RWPE2 (cell line): ENCODE measurements around the gene MIOX.
A peak's percentile ranks its signal among the peaks of the same experiment; 100 is the strongest.

Experiments used
- ATAC-seq: fragments of 200-7000 bp; cut with Tn5 transposase; 3 replicates; pipeline ENCODE4 v1.9.1; 2021; ENCODE audit warnings: low read depth
- DNase-seq: peaks from one replicate; pipeline ENCODE4 v3.0.0-alpha.2; 2020; ENCODE audit warnings: low spot score
- H3K27ac ChIP-seq: fragments of 450-650 bp; 2 replicates; pipeline ENCODE4 v1.5.1; 2017; ENCODE audit warnings: mild to moderate bottlenecking; ENCODE audit not compliant: poor library complexity, severe bottlenecking
- H3K27me3 ChIP-seq: fragments of 250-450 bp; sonication (Bioruptor Pico); 2 replicates; pipeline ENCODE4 v1.5.1; 2021; ENCODE audit warnings: mild to moderate bottlenecking, moderate library complexity; ENCODE audit not compliant: insufficient read depth, poor library complexity, severe bottlenecking
- H3K36me3 ChIP-seq: fragments of 250-450 bp; sonication (Bioruptor Pico); 2 replicates; pipeline ENCODE4 v1.5.1; 2020; ENCODE audit warnings: low read depth, mild to moderate bottlenecking, moderate library complexity
- H3K4me1 ChIP-seq: fragments of 250-450 bp; sonication (Bioruptor Pico); 2 replicates; pipeline ENCODE4 v1.5.1; 2021; ENCODE audit warnings: mild to moderate bottlenecking, moderate library complexity; ENCODE audit not compliant: insufficient read depth, poor library complexity, severe bottlenecking
- H3K4me3 ChIP-seq: fragments of 250-450 bp; sonication (Bioruptor Pico); 2 replicates; pipeline ENCODE4 v1.5.1; 2021; ENCODE audit warnings: mild to moderate bottlenecking, moderate library complexity; ENCODE audit not compliant: severe bottlenecking
- H3K9me3 ChIP-seq: fragments of 250-450 bp; sonication (Bioruptor Pico); 2 replicates; pipeline ENCODE4 v1.5.1; 2021; ENCODE audit warnings: mild to moderate bottlenecking, moderate library complexity; ENCODE audit not compliant: severe bottlenecking
- CTCF ChIP-seq: fragments of 450-650 bp; IDR thresholded peaks from one replicate; pipeline ENCODE4 v1.5.1; 2017; ENCODE audit warnings: mild to moderate bottlenecking, moderate library complexity; ENCODE audit not compliant: poor library complexity, severe bottlenecking

The MIOX gene

GRCh38 chr22:50507421-50507990 is 20.8 kb downstream of the MIOX start, which contains the start of gene LMF2:
TSS of gene LMF2 (minus strand) at chr22:50507702. CDS start at chr22:50507675, 27 bp downstream.
- peak within 1 kb of the TSS; percentile 68 for H3K27ac ChIP-seq
- DNase-seq, result no peak

GRCh38 chr22:50507991-50508884 is 21.6 kb downstream of the MIOX start, which contains the start of gene NCAPH2:
TSS of gene NCAPH2 (plus strand) at chr22:50508224. CDS start at chr22:50508338, 114 bp downstream.
- ATAC-seq, result peak; percentile 54
- peaks cover 7% of the 10 kb centered on the region for H3K4me1 ChIP-seq
- H3K9me3 ChIP-seq, result no peaks in the 10 kb centered on the region
- peak within 1 kb of the TSS; percentile 68 for H3K27ac ChIP-seq
- peaks cover 36% of the 10 kb centered on the region for H3K36me3 ChIP-seq
- DNase-seq, result peak; percentile 94
- TF ChIP-seq CTCF, result no peak
- no peaks in the 10 kb centered on the region for H3K27me3 ChIP-seq
- H3K4me3 ChIP-seq, result peak within 1 kb of the TSS; percentile 86

More at GRCh38 chr22:50507421-50507990, 20.8 kb downstream of the MIOX start, which contains the start of gene LMF2:
- ATAC-seq, result peak; percentile 70
- Histone ChIP-seq H3K4me1 (peaks cover 7% of the 10 kb centered on the region), H3K27me3 (no peaks in the 10 kb centered on the region), H3K9me3 (no peaks in the 10 kb centered on the region), H3K36me3 (peaks cover 35% of the 10 kb centered on the region), H3K4me3 (peak within 1 kb of the TSS; percentile 86)
- no peak for TF ChIP-seq CTCF

- no peak for DNase-seq
- TF ChIP-seq CTCF, result no peak
- Histone ChIP-seq H3K36me3 (peaks cover 36% of the 10 kb centered on the region), H3K4me3 (peak overlapping the region; percentile 86), H3K4me1 (peaks cover 7% of the 10 kb centered on the region), H3K27me3 (no peaks in the 10 kb centered on the region), H3K27ac (peak overlapping the region; percentile 68), H3K9me3 (no peaks in the 10 kb centered on the region)
- ATAC-seq, result no peak
These were observed 22.2 kb downstream of the MIOX start for GRCh38 chr22:50508897-50509296.

- no peak overlapping the region for H3K4me3 ChIP-seq
- no peak for TF ChIP-seq CTCF
- no peaks in the 10 kb centered on the region for H3K27me3 ChIP-seq
- H3K36me3 ChIP-seq, result peaks cover 41% of the 10 kb centered on the region
- ATAC-seq, result no peak
- H3K9me3 ChIP-seq, result no peaks in the 10 kb centered on the region
- H3K27ac ChIP-seq, result no peak overlapping the region
- DNase-seq, result no peak
- peaks cover 7% of the 10 kb centered on the region for H3K4me1 ChIP-seq
These were observed 26.5 kb downstream of the MIOX start for GRCh38 chr22:50513175-50513574.

GRCh38 chr22:50516068-50516467 is 29.4 kb downstream of the MIOX start:
- H3K36me3 ChIP-seq, result peaks cover 43% of the 10 kb centered on the region
- ATAC-seq (no peak), DNase-seq (no peak)
- no peak overlapping the region for H3K4me3 ChIP-seq
- H3K27ac ChIP-seq, result no peak overlapping the region
- no peaks in the 10 kb centered on the region for H3K4me1 ChIP-seq
- no peaks in the 10 kb centered on the region for H3K9me3 ChIP-seq
- no peaks in the 10 kb centered on the region for H3K27me3 ChIP-seq
- TF ChIP-seq CTCF, result no peak
